ENCODE data around the gene PSD4. TPM values are rescaled to one million over a fixed set of nuclear protein-coding genes. Genes with fewer than 3 reads are reported as not detected.

Gene PSD4
- polyA plus RNA-seq, 2 donors: 18.1 to 32.6 TPM

- Histone ChIP-seq H3K36me3 (ENCODE audit: control insufficient read depth in 2 of 2, insufficient read depth in 2 of 2, low read length in 1 of 2) (no peaks in the 10 kb centered on the region), H3K27me3 (ENCODE audit: control insufficient read depth in 1 of 2, insufficient read depth in 2 of 2, low read length in 2 of 2) (no peaks in the 10 kb centered on the region), H3K9me3 (ENCODE audit: control insufficient read depth in 2 of 2, insufficient read depth in 1 of 2, low read depth in 1 of 2, low read length in 1 of 2) (no peaks in the 10 kb centered on the region), H3K27ac (ENCODE audit: low read depth in 2 of 2, low read length in 1 of 2) (no peak overlapping the region), H3K4me1 (ENCODE audit: control insufficient read depth in 2 of 2, insufficient read depth in 2 of 2, low read length in 1 of 2) (peaks cover 0 to 5% of the 10 kb centered on the region in 2 donors), H3K4me3 (ENCODE audit: low read depth in 1 of 2, low read length in 2 of 2) (no peak overlapping the region)
- 52 to 71% methylated on average over 12 of the region's 12 CpGs for WGBS, 2 donors
Observed at GRCh38 chr2:113167115-113167932, 6.4 kb upstream of the PSD4 start.

DNA sequence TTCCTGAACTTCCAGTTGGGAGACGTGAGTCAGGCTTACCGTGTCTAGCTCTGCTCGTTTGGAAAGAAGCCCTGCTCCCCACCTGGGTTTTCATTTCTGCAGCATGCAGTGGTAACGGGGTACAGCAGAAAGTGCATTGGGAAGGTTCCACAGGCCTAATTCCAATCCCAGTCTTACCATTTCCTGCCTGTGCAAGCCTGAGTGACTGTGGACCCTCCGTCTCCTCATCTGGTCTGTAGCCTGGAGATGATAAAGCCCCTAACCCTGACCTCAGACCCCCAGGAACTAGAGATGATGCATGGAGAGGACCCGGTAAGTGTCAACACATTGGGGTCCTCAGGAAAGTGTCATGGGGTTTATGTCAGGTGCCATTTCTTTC is 5.8 kb upstream of the PSD4 start:
- Histone ChIP-seq H3K4me1 (ENCODE audit: control insufficient read depth in 2 of 2, insufficient read depth in 2 of 2, low read length in 1 of 2) (peaks cover 0 to 5% of the 10 kb centered on the region in 2 donors), H3K9me3 (ENCODE audit: control insufficient read depth in 2 of 2, insufficient read depth in 1 of 2, low read depth in 1 of 2, low read length in 1 of 2) (no peaks in the 10 kb centered on the region), H3K4me3 (ENCODE audit: low read depth in 1 of 2, low read length in 2 of 2) (no peak overlapping the region), H3K27me3 (ENCODE audit: control insufficient read depth in 1 of 2, insufficient read depth in 2 of 2, low read length in 2 of 2) (no peaks in the 10 kb centered on the region), H3K27ac (ENCODE audit: low read depth in 2 of 2, low read length in 1 of 2) (no peak overlapping the region), H3K36me3 (ENCODE audit: control insufficient read depth in 2 of 2, insufficient read depth in 2 of 2, low read length in 1 of 2) (peaks cover 0 to 2% of the 10 kb centered on the region in 2 donors)
- 72 to 84% methylated on average over 6 of the region's 6 CpGs for WGBS, 2 donors

GRCh38 chr2:113169002-113169530 is 4.7 kb upstream of the PSD4 start:
- Histone ChIP-seq H3K27me3 (ENCODE audit: control insufficient read depth in 1 of 2, insufficient read depth in 2 of 2, low read length in 2 of 2) (no peaks in the 10 kb centered on the region), H3K9me3 (ENCODE audit: control insufficient read depth in 2 of 2, insufficient read depth in 1 of 2, low read depth in 1 of 2, low read length in 1 of 2) (no peaks in the 10 kb centered on the region), H3K4me1 (ENCODE audit: control insufficient read depth in 2 of 2, insufficient read depth in 2 of 2, low read length in 1 of 2) (peaks cover 0 to 5% of the 10 kb centered on the region in 2 donors), H3K27ac (ENCODE audit: low read depth in 2 of 2, low read length in 1 of 2) (no peak overlapping the region), H3K4me3 (ENCODE audit: low read depth in 1 of 2, low read length in 2 of 2) (no peak overlapping the region), H3K36me3 (ENCODE audit: control insufficient read depth in 2 of 2, insufficient read depth in 2 of 2, low read length in 1 of 2) (peaks cover 0 to 2% of the 10 kb centered on the region in 2 donors)
- 89 to 95% methylated on average over 8 of the region's 8 CpGs for WGBS, 2 donors

DNA sequence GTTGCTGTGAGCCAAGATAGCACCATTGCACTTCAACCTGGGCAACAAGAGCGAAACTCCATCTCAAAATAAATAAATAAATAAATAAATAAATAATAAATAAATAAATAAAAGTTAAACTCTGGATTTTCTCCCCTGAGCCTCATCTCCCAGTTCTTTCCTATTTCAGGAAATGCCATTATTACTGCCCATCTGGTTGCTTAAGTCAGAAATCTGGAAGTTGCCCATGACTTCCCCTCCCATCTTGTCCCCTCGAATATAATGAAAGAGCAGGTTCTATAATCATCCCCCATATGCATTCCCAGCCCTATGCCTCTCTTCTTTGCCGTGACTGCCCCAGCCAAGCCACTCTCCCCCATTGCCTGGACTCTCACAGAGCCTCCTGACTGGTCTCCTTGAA is 4.2 kb upstream of the PSD4 start:
- Histone ChIP-seq H3K4me3 (ENCODE audit: low read depth in 1 of 2, low read length in 2 of 2) (no peak overlapping the region), H3K36me3 (ENCODE audit: control insufficient read depth in 2 of 2, insufficient read depth in 2 of 2, low read length in 1 of 2) (peaks cover 0 to 2% of the 10 kb centered on the region in 2 donors), H3K27me3 (ENCODE audit: control insufficient read depth in 1 of 2, insufficient read depth in 2 of 2, low read length in 2 of 2) (no peaks in the 10 kb centered on the region), H3K4me1 (ENCODE audit: control insufficient read depth in 2 of 2, insufficient read depth in 2 of 2, low read length in 1 of 2) (peaks cover 0 to 4% of the 10 kb centered on the region in 2 donors), H3K27ac (ENCODE audit: low read depth in 2 of 2, low read length in 1 of 2) (no peak overlapping the region), H3K9me3 (ENCODE audit: control insufficient read depth in 2 of 2, insufficient read depth in 1 of 2, low read depth in 1 of 2, low read length in 1 of 2) (no peaks in the 10 kb centered on the region)
- WGBS, 2 donors: 94 to 96% methylated on average over 3 of the region's 3 CpGs

DNA sequence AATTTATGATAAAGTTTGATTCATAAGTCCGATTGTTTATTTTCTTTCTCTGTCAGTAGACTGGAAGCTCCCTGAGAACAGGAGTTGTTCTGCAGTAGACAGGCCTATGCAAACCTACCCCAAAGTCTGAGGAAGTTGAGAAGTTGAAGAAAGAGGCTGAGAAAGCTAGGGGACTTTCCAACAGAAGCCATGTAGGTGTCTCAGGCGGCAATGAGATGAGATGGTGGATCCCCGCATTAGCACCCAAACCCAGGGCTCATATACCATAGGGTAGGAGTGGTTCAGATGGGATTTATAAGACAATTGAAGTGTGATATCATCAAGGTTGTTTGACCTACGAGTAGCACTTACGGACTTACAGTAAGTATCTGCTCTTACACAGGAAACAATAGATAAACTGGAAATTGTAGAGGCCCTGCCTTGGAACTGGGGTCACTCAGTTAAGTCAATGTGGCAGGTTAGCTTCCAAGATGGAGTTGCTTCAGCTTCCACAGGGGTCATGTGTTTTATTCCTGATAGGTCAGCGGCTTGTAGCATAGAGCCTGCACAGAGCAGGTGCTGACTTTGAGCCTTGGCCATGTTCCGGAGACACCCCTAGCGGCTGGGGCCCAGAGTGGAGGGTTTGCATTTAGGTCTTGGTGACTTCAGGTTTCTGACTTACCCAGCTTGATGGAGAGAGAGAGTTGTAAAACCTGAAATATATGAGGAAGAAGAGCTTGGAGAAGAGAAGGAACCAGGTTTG is 2.3 kb upstream of the PSD4 start:
- Histone ChIP-seq H3K4me3 (ENCODE audit: low read depth in 1 of 2, low read length in 2 of 2) (no peak overlapping the region), H3K27me3 (ENCODE audit: control insufficient read depth in 1 of 2, insufficient read depth in 2 of 2, low read length in 2 of 2) (no peaks in the 10 kb centered on the region), H3K9me3 (ENCODE audit: control insufficient read depth in 2 of 2, insufficient read depth in 1 of 2, low read depth in 1 of 2, low read length in 1 of 2) (no peaks in the 10 kb centered on the region), H3K4me1 (ENCODE audit: control insufficient read depth in 2 of 2, insufficient read depth in 2 of 2, low read length in 1 of 2) (no peaks in the 10 kb centered on the region), H3K36me3 (ENCODE audit: control insufficient read depth in 2 of 2, insufficient read depth in 2 of 2, low read length in 1 of 2) (peaks cover 0 to 2% of the 10 kb centered on the region in 2 donors), H3K27ac (ENCODE audit: low read depth in 2 of 2, low read length in 1 of 2) (no peak overlapping the region)
- WGBS, 2 donors: 91 to 94% methylated on average over 8 of the region's 8 CpGs

DNA sequence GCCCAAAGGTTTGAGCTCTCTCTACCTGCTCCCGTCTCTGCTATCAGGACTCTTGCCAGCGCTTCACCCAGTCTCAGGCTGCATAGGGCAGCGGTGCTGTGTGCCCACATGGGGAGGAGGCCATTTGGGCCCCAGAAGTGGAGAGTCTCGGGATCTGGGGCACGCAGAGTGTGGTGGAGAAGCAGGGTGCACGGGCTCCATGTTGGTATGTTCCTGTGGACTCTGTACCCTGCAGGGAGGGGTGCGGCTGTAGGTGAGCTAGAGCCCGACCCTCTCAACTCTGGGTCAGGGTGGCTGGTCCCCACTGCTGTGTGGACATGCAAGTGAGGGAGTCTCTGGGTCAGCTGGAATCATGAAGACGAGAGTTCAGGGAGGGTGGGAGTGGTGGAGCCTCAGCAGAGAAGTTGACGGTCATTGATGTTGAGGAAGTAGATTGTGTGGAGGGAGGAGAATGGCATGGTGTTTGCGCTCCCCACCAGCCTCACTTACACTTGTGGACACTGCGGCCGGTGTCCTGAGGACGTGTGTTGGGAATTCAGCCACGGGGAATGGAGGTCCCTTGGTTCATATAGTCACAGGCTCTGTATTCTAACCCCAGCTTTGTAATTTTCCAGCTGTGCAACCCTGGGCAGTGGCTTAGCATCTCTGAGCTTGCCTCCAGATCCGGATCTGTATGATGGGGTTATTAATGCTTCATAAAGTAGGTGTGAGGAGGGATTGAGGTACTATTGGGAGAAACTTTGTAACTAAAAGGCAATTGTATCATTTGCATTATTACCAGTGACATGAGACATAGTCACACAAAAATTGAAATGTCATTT is 840 bp upstream of the PSD4 start:
- no peaks in the 10 kb centered on the region for H3K27me3 ChIP-seq (ENCODE audit: control insufficient read depth in 1 of 2, insufficient read depth in 2 of 2, low read length in 2 of 2)
- peaks cover 0 to 3% of the 10 kb centered on the region in 2 donors for H3K4me1 ChIP-seq (ENCODE audit: control insufficient read depth in 2 of 2, insufficient read depth in 2 of 2, low read length in 1 of 2)
- H3K4me3 ChIP-seq (ENCODE audit: low read depth in 1 of 2, low read length in 2 of 2): no peak overlapping the region
- no peaks in the 10 kb centered on the region for H3K9me3 ChIP-seq (ENCODE audit: control insufficient read depth in 2 of 2, insufficient read depth in 1 of 2, low read depth in 1 of 2, low read length in 1 of 2)
- H3K27ac ChIP-seq (ENCODE audit: low read depth in 2 of 2, low read length in 1 of 2): no peak overlapping the region
- WGBS, 2 donors: 88 to 91% methylated on average over 16 of the region's 16 CpGs
- peaks cover 0 to 3% of the 10 kb centered on the region in 2 donors for H3K36me3 ChIP-seq (ENCODE audit: control insufficient read depth in 2 of 2, insufficient read depth in 2 of 2, low read length in 1 of 2)

DNA sequence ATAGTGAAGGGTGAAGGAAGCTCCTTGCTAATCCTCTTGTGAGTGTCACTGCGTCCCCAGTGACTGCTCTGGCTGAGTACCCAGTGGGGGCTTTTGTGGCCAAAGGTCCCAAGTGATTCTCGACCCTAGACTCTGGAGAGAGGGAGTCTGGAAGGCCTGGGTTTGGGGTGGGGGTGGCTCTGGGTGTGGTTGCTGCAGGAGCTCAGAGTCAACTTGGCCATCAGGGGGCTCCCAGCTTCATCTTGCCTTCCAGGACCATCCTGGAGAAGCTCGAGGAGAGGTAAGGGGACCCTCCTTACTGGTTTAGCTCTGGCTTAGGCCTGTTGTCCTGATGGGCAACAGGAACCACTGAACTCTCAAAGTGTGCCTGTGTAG is 592 bp downstream of the PSD4 start:
- Histone ChIP-seq H3K4me3 (ENCODE audit: low read depth in 1 of 2, low read length in 2 of 2) (peak overlapping the region; percentile 16 to 20), H3K27ac (ENCODE audit: low read depth in 2 of 2, low read length in 1 of 2) (peak overlapping the region; percentile 14 to 43)

GRCh38 chr2:113175042-113175628 is 1.4 kb downstream of the PSD4 start:
- H3K27ac ChIP-seq (ENCODE audit: low read depth in 2 of 2, low read length in 1 of 2): peak overlapping the region; percentile 10 to 15
- H3K4me1 ChIP-seq (ENCODE audit: control insufficient read depth in 2 of 2, insufficient read depth in 2 of 2, low read length in 1 of 2): peaks cover 0 to 9% of the 10 kb centered on the region in 2 donors
- no peaks in the 10 kb centered on the region for H3K27me3 ChIP-seq (ENCODE audit: control insufficient read depth in 1 of 2, insufficient read depth in 2 of 2, low read length in 2 of 2)
- no peaks in the 10 kb centered on the region for H3K9me3 ChIP-seq (ENCODE audit: control insufficient read depth in 2 of 2, insufficient read depth in 1 of 2, low read depth in 1 of 2, low read length in 1 of 2)
- WGBS, 2 donors: 65 to 71% methylated on average over 8 of the region's 8 CpGs
- H3K36me3 ChIP-seq (ENCODE audit: control insufficient read depth in 2 of 2, insufficient read depth in 2 of 2, low read length in 1 of 2): peaks cover 0 to 3% of the 10 kb centered on the region in 2 donors
- H3K4me3 ChIP-seq (ENCODE audit: low read depth in 1 of 2, low read length in 2 of 2): peak overlapping the region; percentile 16 to 18

More for the DNA sequence above, 592 bp downstream of the PSD4 start:
- H3K36me3 ChIP-seq (ENCODE audit: control insufficient read depth in 2 of 2, insufficient read depth in 2 of 2, low read length in 1 of 2): peaks cover 0 to 3% of the 10 kb centered on the region in 2 donors
- peaks cover 0 to 7% of the 10 kb centered on the region in 2 donors for H3K4me1 ChIP-seq (ENCODE audit: control insufficient read depth in 2 of 2, insufficient read depth in 2 of 2, low read length in 1 of 2)
- H3K27me3 ChIP-seq (ENCODE audit: control insufficient read depth in 1 of 2, insufficient read depth in 2 of 2, low read length in 2 of 2): no peaks in the 10 kb centered on the region
- WGBS, 2 donors: 71% methylated on average over 3 of the region's 3 CpGs
- H3K9me3 ChIP-seq (ENCODE audit: control insufficient read depth in 2 of 2, insufficient read depth in 1 of 2, low read depth in 1 of 2, low read length in 1 of 2): no peaks in the 10 kb centered on the region
